Trophoblast cell (in vitro differentiated cells and primary cell): ENCODE data around the gene PPP1R14D. TPM values are rescaled to one million over a fixed set of nuclear protein-coding genes. Genes with fewer than 3 reads are reported as not detected.

Experiments
- DNase-seq, 2 donors: peaks; one replicate each; pipeline ENCODE4 v3.0.0-alpha.2; 2016
- H2AFZ ChIP-seq: 2 replicates; pipeline ENCODE4 v1.6.1; 2013; ENCODE audit warnings: low read length, moderate library complexity, mild to moderate bottlenecking; ENCODE audit not compliant: insufficient read depth, poor library complexity
- H2AK5ac ChIP-seq: 2 replicates; pipeline ENCODE4 v1.6.1; 2013; ENCODE audit warnings: mild to moderate bottlenecking, low read length
- H2BK120ac ChIP-seq: 2 replicates; pipeline ENCODE4 v1.6.1; 2013; ENCODE audit warnings: low read length, mild to moderate bottlenecking, moderate library complexity; ENCODE audit not compliant: insufficient read depth, poor library complexity
- H2BK12ac ChIP-seq: 2 replicates; pipeline ENCODE4 v1.6.1; 2013; ENCODE audit warnings: mild to moderate bottlenecking, low read length, moderate library complexity
- H2BK5ac ChIP-seq: 2 replicates; pipeline ENCODE4 v1.6.1; 2013; ENCODE audit warnings: low read length, low read depth, moderate library complexity, mild to moderate bottlenecking; ENCODE audit not compliant: poor library complexity
- H3K14ac ChIP-seq: 2 replicates; pipeline ENCODE4 v1.6.1; 2013; ENCODE audit warnings: mild to moderate bottlenecking, low read length
- H3K18ac ChIP-seq: 2 replicates; pipeline ENCODE4 v1.6.1; 2013; ENCODE audit warnings: mild to moderate bottlenecking, low read length
- H3K23ac ChIP-seq: 2 replicates; pipeline ENCODE4 v1.6.1; 2013; ENCODE audit warnings: low read length
- H3K27ac ChIP-seq: 2 replicates; pipeline ENCODE4 v1.5.1; 2013; ENCODE audit warnings: low read depth, mild to moderate bottlenecking, inconsistent platforms, low read length, moderate library complexity
- H3K27me3 ChIP-seq: 2 replicates; pipeline ENCODE4 v1.6.1; 2013; ENCODE audit warnings: inconsistent platforms, mild to moderate bottlenecking, low read length, moderate library complexity; ENCODE audit not compliant: insufficient read depth
- H3K36me3 ChIP-seq, 2 experiments: 1 replicate in 1 of 2; 2 replicates in 1 of 2; pipeline ENCODE4 v1.6.1; 2013; ENCODE audit warnings: low read length in 2 of 2, mild to moderate bottlenecking in 2 of 2, moderate library complexity in 1 of 2; ENCODE audit not compliant: insufficient read depth in 2 of 2, control insufficient read depth in 1 of 2
- H3K4ac ChIP-seq: 2 replicates; pipeline ENCODE4 v1.6.1; 2013; ENCODE audit warnings: low read depth, mild to moderate bottlenecking, low read length, moderate library complexity
- H3K4me1 ChIP-seq, 2 experiments: 1 replicate in 1 of 2; 2 replicates in 1 of 2; pipeline ENCODE4 v1.6.1; 2013; ENCODE audit warnings: low read length in 2 of 2, mild to moderate bottlenecking in 2 of 2, moderate library complexity in 1 of 2; ENCODE audit not compliant: insufficient read depth in 2 of 2, control insufficient read depth in 1 of 2
- H3K4me2 ChIP-seq: 2 replicates; pipeline ENCODE4 v1.6.1; 2013; ENCODE audit warnings: inconsistent platforms, mild to moderate bottlenecking, low read length, moderate library complexity
- H3K4me3 ChIP-seq: 2 replicates; pipeline ENCODE4 v1.5.1; 2013; ENCODE audit warnings: mild to moderate bottlenecking, low read depth, low read length, inconsistent platforms
- H3K79me1 ChIP-seq: one replicate; pipeline ENCODE4 v1.6.1; 2013; ENCODE audit warnings: low read length
- H3K79me2 ChIP-seq: 2 replicates; pipeline ENCODE4 v1.6.1; 2013; ENCODE audit warnings: low read length, mild to moderate bottlenecking; ENCODE audit not compliant: control insufficient read depth, insufficient read depth, poor library complexity
- H3K9ac ChIP-seq: 2 replicates; pipeline ENCODE4 v1.6.1; 2013; ENCODE audit warnings: mild to moderate bottlenecking, low read length
- H3K9me3 ChIP-seq: 2 replicates; pipeline ENCODE4 v1.6.1; 2013; ENCODE audit warnings: low read depth, mild to moderate bottlenecking, control low read depth, inconsistent platforms, low read length; ENCODE audit not compliant: insufficient read depth
- H4K12ac ChIP-seq: 2 replicates; pipeline ENCODE4 v1.6.1; 2013; ENCODE audit warnings: low read depth, mild to moderate bottlenecking, low read length, moderate library complexity
- H4K8ac ChIP-seq: 2 replicates; pipeline ENCODE4 v1.6.1; 2013; ENCODE audit warnings: low read depth, mild to moderate bottlenecking, low read length, moderate library complexity
- H4K91ac ChIP-seq: one replicate; pipeline ENCODE4 v1.6.1; 2013; ENCODE audit warnings: low read depth, mild to moderate bottlenecking, low read length, moderate library complexity
- WGBS: extraction: QIAGEN DNeasy Blood & Tissue Kit; methylation state at CpG from one replicate; pipeline ENCODE4 v1.1.7; 2013; ENCODE audit warnings: missing lambda C conversion rate; ENCODE audit not compliant: insufficient read length, insufficient coverage; ENCODE audit errors: extremely low coverage; 5-methylcytosine and 5-hydroxymethylcytosine counted together
- polyA plus RNA-seq: library from polyadenylated mRNA; stranded (reverse); fragments of 200-250 nt; gene quantifications from 2 replicates; pipeline ENCODE4 v1.2.3, GENCODE V29; 2013

Gene PPP1R14D
- polyA plus RNA-seq = not detected in 2 replicates

- Histone ChIP-seq H2AK5ac (peak within 1 kb of the TSS; percentile 24), H2BK120ac (no peak within 1 kb of the TSS), H4K8ac (no peak within 1 kb of the TSS), H2BK12ac (peak within 1 kb of the TSS; percentile 45), H4K91ac (no peak within 1 kb of the TSS), H3K36me3 (no peaks in the 10 kb centered on the region), H3K14ac (no peak within 1 kb of the TSS), H3K27ac (no peak within 1 kb of the TSS), H3K18ac (no peak within 1 kb of the TSS), H3K79me1 (no peaks in the 10 kb centered on the region), H3K23ac (no peak within 1 kb of the TSS), H3K9me3 (no peaks in the 10 kb centered on the region), H3K9ac (no peak within 1 kb of the TSS), H3K4ac (no peak within 1 kb of the TSS), H3K4me1 (peaks cover 5 to 7% of the 10 kb centered on the region in 2 experiments), H4K12ac (no peak within 1 kb of the TSS), H3K27me3 (no peaks in the 10 kb centered on the region), H3K4me2 (no peak within 1 kb of the TSS), H3K79me2 (no peaks in the 10 kb centered on the region), H3K4me3 (no peak within 1 kb of the TSS), H2AFZ (no peak within 1 kb of the TSS), H2BK5ac (no peak within 1 kb of the TSS)
- no peak for DNase-seq
- no CpG with 5 or more reads among the region's 6 CpGs for WGBS
Observed at GRCh38 chr15:40828447-40829036, at the start of gene PPP1R14D. PPP1R14D (minus strand) TSS chr15:40828708; CDS start chr15:40828641, 67 bp downstream.

- no peaks in the 10 kb centered on the region for H3K27me3 ChIP-seq
- H4K91ac ChIP-seq = no peak overlapping the region
- H4K12ac ChIP-seq = no peak overlapping the region
- H3K4me1 ChIP-seq = peaks cover 8 to 13% of the 10 kb centered on the region in 2 experiments
- H3K79me2 ChIP-seq = no peaks in the 10 kb centered on the region
- no peaks in the 10 kb centered on the region for H3K36me3 ChIP-seq
- H2AK5ac ChIP-seq = no peak overlapping the region
- no peak overlapping the region for H4K8ac ChIP-seq
- H2BK12ac ChIP-seq = no peak overlapping the region
- H3K4me2 ChIP-seq = no peak overlapping the region
- no peak overlapping the region for H3K9ac ChIP-seq
- no CpG with 5 or more reads among the region's 2 CpGs for WGBS
- peak; percentile 68 to 84 for DNase-seq
- H2BK5ac ChIP-seq = no peak overlapping the region
- no peak overlapping the region for H2BK120ac ChIP-seq
- H3K14ac ChIP-seq = no peak overlapping the region
- no peak overlapping the region for H3K4ac ChIP-seq
- no peaks in the 10 kb centered on the region for H3K79me1 ChIP-seq
- H3K9me3 ChIP-seq = no peaks in the 10 kb centered on the region
- no peak overlapping the region for H2AFZ ChIP-seq
- H3K23ac ChIP-seq = no peak overlapping the region
- no peak overlapping the region for H3K18ac ChIP-seq
- no peak overlapping the region for H3K4me3 ChIP-seq
- no peak overlapping the region for H3K27ac ChIP-seq
Observed at GRCh38 chr15:40877694-40878093, 49.2 kb upstream of the PPP1R14D start.

- no peak overlapping the region for H3K4me3 ChIP-seq
- no peaks in the 10 kb centered on the region for H3K27me3 ChIP-seq
- H4K91ac ChIP-seq = no peak overlapping the region
- H3K4me1 ChIP-seq = peaks cover 21 to 25% of the 10 kb centered on the region in 2 experiments
- no peak overlapping the region for H3K14ac ChIP-seq
- no peak overlapping the region for H3K23ac ChIP-seq
- H3K9me3 ChIP-seq = no peaks in the 10 kb centered on the region
- H2BK120ac ChIP-seq = no peak overlapping the region
- no peak overlapping the region for H3K4me2 ChIP-seq
- H3K18ac ChIP-seq = no peak overlapping the region
- no peak overlapping the region for H4K12ac ChIP-seq
- no peak overlapping the region for H2BK12ac ChIP-seq
- H3K36me3 ChIP-seq = no peaks in the 10 kb centered on the region
- peak; percentile 95 to 97 for DNase-seq
- no peak overlapping the region for H4K8ac ChIP-seq
- no CpG with 5 or more reads among the region's 6 CpGs for WGBS
- no peaks in the 10 kb centered on the region for H3K79me2 ChIP-seq
- no peak overlapping the region for H2AK5ac ChIP-seq
- H3K79me1 ChIP-seq = peaks cover 6% of the 10 kb centered on the region
- H2AFZ ChIP-seq = no peak overlapping the region
- no peak overlapping the region for H3K4ac ChIP-seq
- H3K9ac ChIP-seq = no peak overlapping the region
- H2BK5ac ChIP-seq = no peak overlapping the region
- H3K27ac ChIP-seq = peak overlapping the region; percentile 47
Observed at GRCh38 chr15:40875991-40876730, 47.7 kb upstream of the PPP1R14D start.

- peak; percentile 54 to 75 for DNase-seq
- Histone ChIP-seq H3K4me1 (peaks cover 21 to 25% of the 10 kb centered on the region in 2 experiments), H4K91ac (peak within 1 kb of the TSS; percentile 5), H4K8ac (no peak within 1 kb of the TSS), H2AFZ (peak within 1 kb of the TSS; percentile 38), H3K4me2 (peak within 1 kb of the TSS; percentile 96), H3K23ac (no peak within 1 kb of the TSS), H3K4me3 (peak within 1 kb of the TSS; percentile 73), H3K27me3 (no peaks in the 10 kb centered on the region), H3K14ac (no peak within 1 kb of the TSS), H3K18ac (no peak within 1 kb of the TSS), H3K36me3 (no peaks in the 10 kb centered on the region), H3K79me2 (no peaks in the 10 kb centered on the region), H2BK12ac (no peak within 1 kb of the TSS), H2BK120ac (no peak within 1 kb of the TSS), H3K9ac (no peak within 1 kb of the TSS), H2BK5ac (no peak within 1 kb of the TSS), H2AK5ac (no peak within 1 kb of the TSS), H3K4ac (no peak within 1 kb of the TSS), H3K27ac (no peak within 1 kb of the TSS), H4K12ac (no peak within 1 kb of the TSS), H3K9me3 (no peaks in the 10 kb centered on the region), H3K79me1 (peaks cover 6% of the 10 kb centered on the region)
- no CpG with 5 or more reads among the region's 74 CpGs for WGBS
Observed at GRCh38 chr15:40873694-40874561, 45.4 kb upstream of the PPP1R14D start, which contains the start of gene RHOV. RHOV (minus strand) TSS chr15:40874234; CDS start chr15:40874139, 95 bp downstream.
